Neuron (in vitro differentiated cells): ENCODE data around the gene PAQR9.

Source experiments
- H2AFZ ChIP-seq: one replicate; pipeline ENCODE4 v1.6.1; 2013; ENCODE audit warnings: low read depth, mild to moderate bottlenecking, inconsistent platforms, low read length, moderate library complexity
- H3K27me3 ChIP-seq: one replicate; pipeline ENCODE4 v1.6.1; 2013; ENCODE audit warnings: low read length; ENCODE audit not compliant: insufficient read depth
- H3K36me3 ChIP-seq: one replicate; pipeline ENCODE4 v1.6.1; 2013; ENCODE audit warnings: low read length; ENCODE audit not compliant: insufficient read depth
- H3K4me1 ChIP-seq: one replicate; pipeline ENCODE4 v1.6.1; 2013; ENCODE audit warnings: low read length; ENCODE audit not compliant: insufficient read depth
- H3K4me3 ChIP-seq: 2 replicates; pipeline ENCODE4 v1.5.1; 2013; ENCODE audit warnings: mild to moderate bottlenecking, low read length, moderate library complexity
- H3K9me3 ChIP-seq: one replicate; pipeline ENCODE4 v1.6.1; 2013; ENCODE audit warnings: low read length

Gene PAQR9

DNA sequence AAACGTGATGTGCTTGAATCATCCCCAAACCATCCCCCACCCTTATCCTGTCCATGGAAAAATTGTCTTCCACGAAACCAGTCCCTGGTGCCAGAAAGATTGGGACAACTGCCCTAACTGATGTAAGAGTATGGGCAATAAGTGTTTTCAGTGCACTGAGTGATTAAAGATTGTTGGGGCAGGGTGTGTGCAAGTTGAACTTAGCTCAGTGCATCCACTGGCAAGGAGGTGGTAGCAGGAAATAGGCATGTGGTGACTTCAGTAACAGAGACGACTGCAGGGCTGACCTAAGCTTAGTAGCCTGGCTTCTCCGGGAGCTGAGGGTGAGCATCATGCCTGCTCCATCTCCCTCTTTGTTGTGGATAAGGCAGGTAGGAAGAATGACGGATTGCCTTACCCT, 27.5 kb downstream of the PAQR9 start:
- H3K4me3 ChIP-seq, result no peak overlapping the region
- peaks cover 7% of the 10 kb centered on the region for H3K27me3 ChIP-seq
- no peaks in the 10 kb centered on the region for H3K9me3 ChIP-seq
- no peaks in the 10 kb centered on the region for H3K36me3 ChIP-seq
- no peaks in the 10 kb centered on the region for H3K4me1 ChIP-seq
- no peak overlapping the region for H2AFZ ChIP-seq

DNA sequence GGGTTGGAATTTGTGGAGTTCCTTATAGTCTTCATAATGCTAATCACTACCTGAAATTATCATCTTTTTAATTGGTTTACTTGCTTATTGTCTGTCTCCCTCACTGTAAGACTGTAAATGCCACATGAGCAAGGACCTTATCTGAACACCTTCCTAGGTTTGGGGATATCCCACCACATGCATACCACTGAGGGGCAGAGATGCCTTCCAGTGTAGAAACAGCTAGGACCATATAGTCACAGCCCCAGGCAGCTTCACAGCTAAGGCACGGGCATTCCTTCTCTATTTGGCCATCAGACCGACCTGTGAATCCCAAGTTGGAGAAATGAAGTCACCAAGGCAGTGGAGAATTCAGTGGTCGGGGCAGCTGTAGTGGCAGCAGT, 28.6 kb downstream of the PAQR9 start:
- no peaks in the 10 kb centered on the region for H3K36me3 ChIP-seq
- H3K4me3 ChIP-seq, result no peak overlapping the region
- H2AFZ ChIP-seq, result no peak overlapping the region
- H3K4me1 ChIP-seq, result no peaks in the 10 kb centered on the region
- H3K27me3 ChIP-seq, result peaks cover 1% of the 10 kb centered on the region
- no peaks in the 10 kb centered on the region for H3K9me3 ChIP-seq

DNA sequence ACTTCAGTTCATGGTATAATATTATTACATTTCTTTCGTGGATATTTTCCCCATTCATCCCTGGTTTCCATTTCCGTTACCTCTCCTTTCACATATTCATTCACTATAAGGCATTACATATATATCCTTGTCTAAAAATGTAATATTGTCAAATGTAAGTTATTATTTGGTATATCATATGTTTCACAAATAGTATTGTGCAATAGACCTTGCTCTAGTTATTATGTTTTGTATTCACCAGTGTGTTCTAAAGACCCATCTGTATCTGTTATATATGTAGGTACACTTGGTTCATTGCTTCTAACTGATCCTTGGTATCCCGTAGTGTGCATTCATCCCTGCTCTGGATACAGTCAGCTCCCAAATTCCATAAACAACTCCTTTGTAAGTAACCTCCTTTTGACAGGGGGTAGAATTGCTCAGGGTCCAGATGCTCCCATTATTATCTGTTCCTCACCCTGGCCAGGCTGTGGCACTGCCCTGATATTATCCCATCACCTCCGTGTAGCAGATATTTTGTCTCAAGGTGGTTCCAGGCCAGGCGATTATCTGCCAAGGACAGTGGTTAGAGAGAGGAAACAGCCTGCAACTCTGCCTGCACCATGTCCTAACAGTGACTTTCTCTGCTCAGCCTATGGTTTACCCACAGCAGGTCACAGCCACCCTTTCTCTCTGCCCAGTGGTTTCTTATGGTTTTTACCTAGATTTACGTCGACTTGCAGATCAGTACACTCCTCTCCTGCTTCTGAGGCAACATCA, 29.2 kb downstream of the PAQR9 start:
- Histone ChIP-seq H3K4me1 (no peaks in the 10 kb centered on the region), H3K27me3 (no peaks in the 10 kb centered on the region), H2AFZ (no peak overlapping the region), H3K36me3 (no peaks in the 10 kb centered on the region), H3K9me3 (no peaks in the 10 kb centered on the region), H3K4me3 (no peak overlapping the region)

DNA sequence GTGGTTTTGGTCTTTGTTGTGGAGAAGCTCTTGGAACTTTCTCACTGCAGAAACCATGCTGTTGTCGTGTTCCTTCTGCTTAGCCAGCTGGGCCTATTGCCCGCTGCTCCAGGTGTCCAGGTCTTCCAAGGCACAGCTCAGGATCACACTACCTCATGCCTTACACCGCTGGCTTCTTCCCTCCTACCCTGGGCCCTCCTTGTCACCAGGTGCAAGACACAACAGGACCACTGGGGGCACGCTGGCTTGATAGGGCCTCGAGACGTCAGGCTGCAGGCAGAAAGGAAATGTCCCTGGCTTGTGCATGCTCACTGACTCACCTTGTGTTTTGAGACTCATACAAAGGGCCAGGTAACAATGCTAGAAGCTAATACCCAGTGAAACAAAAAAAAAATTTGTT, 32.3 kb downstream of the PAQR9 start:
- Histone ChIP-seq H3K9me3 (no peaks in the 10 kb centered on the region), H3K4me3 (no peak overlapping the region), H3K36me3 (no peaks in the 10 kb centered on the region), H3K27me3 (no peaks in the 10 kb centered on the region), H2AFZ (no peak overlapping the region), H3K4me1 (no peaks in the 10 kb centered on the region)

DNA sequence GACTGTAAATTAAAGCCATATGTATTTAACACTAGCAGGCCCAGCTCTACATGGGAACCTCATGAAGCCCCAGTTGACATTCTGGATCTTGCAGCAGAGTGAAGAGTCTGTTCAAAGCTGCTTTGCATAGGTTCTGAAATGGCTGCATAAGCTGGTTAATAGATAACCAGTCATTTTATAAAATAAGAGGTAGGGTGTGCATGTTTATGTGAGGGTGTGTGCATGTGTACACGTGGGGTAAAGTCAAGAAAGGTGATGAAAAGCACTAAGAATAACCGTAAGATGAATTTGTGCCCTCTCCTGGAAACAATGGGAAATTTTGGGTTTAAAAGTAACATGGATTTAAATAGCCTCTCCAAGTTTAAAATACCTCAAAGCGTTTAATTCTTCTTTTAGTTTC, 33.0 kb downstream of the PAQR9 start:
- H3K4me1 ChIP-seq, result no peaks in the 10 kb centered on the region
- no peak overlapping the region for H3K4me3 ChIP-seq
- H3K9me3 ChIP-seq, result no peaks in the 10 kb centered on the region
- no peak overlapping the region for H2AFZ ChIP-seq
- no peaks in the 10 kb centered on the region for H3K27me3 ChIP-seq
- no peaks in the 10 kb centered on the region for H3K36me3 ChIP-seq

DNA sequence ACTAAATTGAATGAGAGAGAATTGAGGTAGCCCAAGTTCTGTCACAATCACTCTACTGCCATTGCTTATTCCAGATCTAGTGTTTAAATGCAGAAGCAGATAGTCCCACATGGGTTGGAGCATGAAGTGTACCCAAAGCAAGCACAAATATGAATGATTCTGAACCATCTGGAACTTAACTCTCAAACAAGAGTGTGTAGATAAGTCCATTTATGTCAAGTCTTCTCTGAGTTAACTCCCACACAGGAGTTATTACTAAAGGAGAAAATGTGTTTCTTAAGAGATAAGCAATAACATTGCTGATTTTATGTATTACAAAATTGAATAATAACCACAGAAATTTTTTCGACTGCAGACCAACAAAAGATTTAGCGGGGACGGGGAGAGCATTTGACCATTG, 33.6 kb downstream of the PAQR9 start:
- Histone ChIP-seq H3K27me3 (no peaks in the 10 kb centered on the region), H3K36me3 (no peaks in the 10 kb centered on the region), H3K4me1 (no peaks in the 10 kb centered on the region), H3K9me3 (no peaks in the 10 kb centered on the region), H2AFZ (no peak overlapping the region), H3K4me3 (no peak overlapping the region)

DNA sequence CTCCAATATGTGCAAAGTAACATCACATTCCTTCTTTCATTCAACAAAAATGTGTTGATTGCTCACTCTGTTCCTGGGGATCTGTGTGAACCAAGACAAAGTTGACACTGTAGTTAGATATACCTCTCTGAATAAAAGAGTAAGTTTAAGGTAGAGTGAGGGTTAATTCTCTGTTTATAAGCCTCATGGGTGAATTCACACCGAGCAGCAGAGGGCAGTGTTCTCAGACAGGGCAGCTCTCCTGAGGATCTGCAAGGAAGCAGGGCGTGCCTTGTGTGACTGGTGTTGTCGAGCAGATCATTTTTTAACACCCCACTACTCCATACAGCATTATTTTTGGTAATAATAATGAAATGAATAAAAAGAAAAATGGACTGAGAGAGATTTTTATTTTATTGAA, 34.4 kb downstream of the PAQR9 start:
- Histone ChIP-seq H3K27me3 (no peaks in the 10 kb centered on the region), H2AFZ (no peak overlapping the region), H3K4me1 (no peaks in the 10 kb centered on the region), H3K9me3 (no peaks in the 10 kb centered on the region), H3K36me3 (no peaks in the 10 kb centered on the region), H3K4me3 (no peak overlapping the region)

DNA sequence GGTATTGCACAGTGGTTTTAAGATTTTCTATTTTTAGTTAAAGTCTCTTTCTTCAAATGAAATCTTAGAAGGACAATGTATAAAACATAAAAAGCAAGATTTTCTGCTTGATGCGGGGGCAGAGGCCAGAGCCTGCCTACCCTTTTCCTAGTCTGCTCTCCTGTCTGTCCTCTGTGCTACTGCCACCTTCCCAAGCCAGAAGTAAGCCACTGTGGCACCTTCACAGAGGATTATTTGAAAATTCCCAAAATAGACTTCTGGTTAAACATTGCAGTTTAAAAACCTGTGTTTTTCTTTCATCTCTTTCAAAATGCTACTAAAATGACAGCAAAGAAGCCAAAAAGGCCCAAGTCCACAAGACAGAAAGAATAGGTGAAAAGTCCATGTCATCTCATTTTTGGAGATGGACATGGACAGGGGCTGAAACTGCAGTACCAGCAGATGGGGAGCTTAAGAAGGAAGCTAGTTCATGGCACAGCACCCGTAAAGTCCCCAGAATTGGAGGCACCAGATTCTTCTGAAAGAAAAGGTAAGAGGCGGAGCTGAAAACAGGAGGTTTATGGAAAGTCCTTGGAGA, 37.0 kb downstream of the PAQR9 start:
- H3K9me3 ChIP-seq, result no peaks in the 10 kb centered on the region
- no peak overlapping the region for H2AFZ ChIP-seq
- no peaks in the 10 kb centered on the region for H3K36me3 ChIP-seq
- H3K27me3 ChIP-seq, result no peaks in the 10 kb centered on the region
- no peak overlapping the region for H3K4me3 ChIP-seq
- H3K4me1 ChIP-seq, result no peaks in the 10 kb centered on the region

DNA sequence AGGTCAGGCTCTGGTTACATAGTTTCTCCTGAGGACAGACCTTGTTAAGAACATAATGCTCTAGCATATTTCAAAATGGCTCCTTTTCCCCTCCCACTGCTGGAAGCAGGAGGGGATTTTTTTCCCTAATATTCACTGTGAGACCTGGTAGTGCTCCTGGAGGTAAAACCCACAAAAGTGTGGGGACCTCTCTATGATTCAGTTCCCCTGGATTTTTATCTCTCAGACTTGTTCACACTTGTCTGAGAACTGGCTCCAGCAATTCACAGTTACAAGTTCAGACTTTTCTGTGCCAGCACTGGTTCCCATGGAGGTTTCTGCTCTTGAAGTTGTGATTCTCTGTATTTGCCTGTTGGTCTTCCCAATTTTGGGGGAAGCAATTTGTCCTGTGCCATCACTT, 38.3 kb downstream of the PAQR9 start:
- Histone ChIP-seq H3K4me3 (no peak overlapping the region), H3K27me3 (no peaks in the 10 kb centered on the region), H3K9me3 (no peaks in the 10 kb centered on the region), H3K4me1 (no peaks in the 10 kb centered on the region), H2AFZ (no peak overlapping the region), H3K36me3 (no peaks in the 10 kb centered on the region)

DNA sequence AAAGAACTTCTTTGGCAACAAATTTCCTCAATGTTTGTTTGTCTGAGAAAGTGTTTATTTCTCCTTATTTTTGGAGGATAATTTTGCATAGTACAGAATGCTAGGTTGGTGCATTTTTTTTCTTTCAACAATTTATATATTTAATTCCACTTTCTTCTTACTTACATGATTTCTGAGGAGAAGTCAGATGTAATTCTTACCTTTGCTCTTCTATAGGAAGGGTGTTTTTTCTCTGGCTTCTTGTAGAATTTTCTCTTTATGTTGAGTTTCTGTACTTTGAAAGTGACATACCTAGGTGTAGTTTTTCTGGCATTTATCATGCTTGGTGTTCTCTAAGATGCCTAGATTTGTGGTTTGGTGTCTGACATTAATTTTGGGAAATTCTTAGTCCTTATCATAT, 39.8 kb downstream of the PAQR9 start:
- H3K4me3 ChIP-seq, result no peak overlapping the region
- H2AFZ ChIP-seq, result no peak overlapping the region
- H3K36me3 ChIP-seq, result no peaks in the 10 kb centered on the region
- no peaks in the 10 kb centered on the region for H3K4me1 ChIP-seq
- no peaks in the 10 kb centered on the region for H3K27me3 ChIP-seq
- H3K9me3 ChIP-seq, result no peaks in the 10 kb centered on the region

DNA sequence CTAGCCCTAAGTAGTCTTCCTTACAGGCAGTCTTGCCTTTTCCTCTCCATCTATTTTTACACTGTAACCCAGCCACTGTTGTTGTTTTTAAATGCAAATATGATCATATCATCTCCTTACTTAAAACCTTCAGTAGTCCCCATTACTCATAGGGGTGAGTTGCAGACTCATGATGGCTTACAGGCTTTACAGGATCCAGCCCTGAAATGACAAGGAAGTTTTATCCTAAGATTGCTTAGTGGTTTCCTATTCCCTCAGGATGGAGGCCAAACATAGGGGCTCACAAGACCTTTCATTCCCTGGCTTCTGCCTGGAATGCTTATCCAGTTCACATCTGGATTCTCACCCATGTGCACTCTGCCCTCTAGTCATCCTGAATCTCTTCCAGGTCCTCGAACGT, 46.9 kb downstream of the PAQR9 start:
- Histone ChIP-seq H3K27me3 (peaks cover 2% of the 10 kb centered on the region), H2AFZ (no peak overlapping the region), H3K4me3 (no peak overlapping the region), H3K36me3 (no peaks in the 10 kb centered on the region), H3K9me3 (no peaks in the 10 kb centered on the region), H3K4me1 (no peaks in the 10 kb centered on the region)

DNA sequence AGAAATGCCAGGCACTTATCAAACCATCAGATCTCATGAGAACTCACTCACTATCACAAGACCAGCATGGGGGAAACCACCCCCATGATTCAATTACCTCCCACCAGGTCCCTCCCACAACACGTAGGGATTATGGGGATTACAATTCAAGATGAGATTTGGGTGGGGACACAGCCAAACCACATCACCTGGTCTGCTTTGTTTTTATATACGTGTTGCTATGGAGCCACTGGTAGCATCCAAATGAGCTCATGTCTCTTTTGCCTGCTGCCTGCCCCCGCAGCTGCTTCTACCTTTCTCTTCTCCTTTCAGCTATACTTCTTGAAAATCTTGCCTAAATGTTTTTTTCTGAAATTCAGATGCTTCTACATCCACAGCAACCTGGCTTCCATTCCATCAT, 47.8 kb downstream of the PAQR9 start:
- Histone ChIP-seq H3K9me3 (no peaks in the 10 kb centered on the region), H3K27me3 (peaks cover 2% of the 10 kb centered on the region), H3K4me3 (no peak overlapping the region), H3K4me1 (peaks cover 5% of the 10 kb centered on the region), H3K36me3 (no peaks in the 10 kb centered on the region), H2AFZ (no peak overlapping the region)

DNA sequence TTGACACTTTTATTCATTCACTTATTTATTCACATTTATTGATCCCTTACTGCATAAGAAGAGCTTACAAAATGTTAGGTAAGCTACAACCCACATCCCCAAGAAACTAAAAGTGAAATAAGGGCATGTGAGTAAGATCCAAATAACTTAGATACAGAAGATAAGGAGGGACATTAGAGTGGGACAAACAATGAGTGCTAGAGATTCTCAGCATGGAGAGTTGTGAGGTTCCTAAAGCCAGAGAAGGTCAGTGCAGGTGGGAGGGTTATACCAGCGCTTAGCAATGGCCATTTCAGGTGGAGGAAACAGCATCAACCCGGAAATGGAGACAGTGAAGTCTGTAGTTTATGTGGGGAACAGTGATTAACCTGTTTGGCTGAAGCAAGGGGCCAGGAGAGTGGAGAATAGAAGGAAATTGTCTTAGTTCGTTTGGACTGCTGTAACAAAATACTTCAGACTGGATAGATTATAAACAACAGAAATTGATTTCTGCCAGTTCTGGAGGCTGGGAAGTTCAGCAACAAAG, 49.1 kb downstream of the PAQR9 start:
- H3K9me3 ChIP-seq, result no peaks in the 10 kb centered on the region
- H3K4me3 ChIP-seq, result no peak overlapping the region
- H3K27me3 ChIP-seq, result peaks cover 2% of the 10 kb centered on the region
- peaks cover 11% of the 10 kb centered on the region for H3K4me1 ChIP-seq
- no peak overlapping the region for H2AFZ ChIP-seq
- no peaks in the 10 kb centered on the region for H3K36me3 ChIP-seq

DNA sequence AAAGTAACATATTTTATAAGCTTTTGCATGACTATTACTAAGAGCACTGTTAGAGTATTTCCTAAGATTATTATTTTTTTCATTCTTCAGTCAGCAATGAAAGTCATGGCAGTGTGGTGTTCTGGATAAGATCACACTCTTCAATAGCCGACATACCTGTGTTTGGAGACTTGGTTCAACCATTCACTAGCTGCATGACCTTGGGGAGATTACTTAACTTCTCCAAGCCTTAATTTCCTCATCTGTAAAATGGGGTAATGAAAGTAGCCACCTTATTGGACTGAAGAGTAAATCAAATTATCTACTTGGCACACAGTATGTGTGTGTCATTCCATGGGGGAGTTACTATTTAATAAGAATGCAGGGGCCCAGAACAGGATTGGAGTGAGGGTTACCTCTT, 50.0 kb downstream of the PAQR9 start:
- Histone ChIP-seq H3K9me3 (no peaks in the 10 kb centered on the region), H2AFZ (no peak overlapping the region), H3K27me3 (peaks cover 2% of the 10 kb centered on the region), H3K36me3 (no peaks in the 10 kb centered on the region), H3K4me3 (no peak overlapping the region), H3K4me1 (peaks cover 11% of the 10 kb centered on the region)
